ENCODE measurements around the gene ARHGEF28. TPM values are rescaled to one million over a fixed set of nuclear protein-coding genes. Genes with fewer than 3 reads are reported as not detected.

ARHGEF28 gene
- total RNA-seq, 6 donors from 2014 or later = 14.4 to 47.1 (median 24.4) TPM

GRCh38 chr5:73901455-73901854 is 275.5 kb downstream of the ARHGEF28 start:
- Histone ChIP-seq H3K4me3 (no peak overlapping the region), H3K27ac (no peak overlapping the region), H3K4me1 (peaks cover 0 to 13% (median 8%) of the 10 kb centered on the region in 4 donors), H3K27me3 (no peaks in the 10 kb centered on the region), H3K9me3 (no peaks in the 10 kb centered on the region), H3K36me3 (no peaks in the 10 kb centered on the region)
- TF ChIP-seq POLR2AphosphoS5 (IDR thresholded peaks at IDR 0.05) = no peak
- TF ChIP-seq POLR2A (IDR thresholded peaks at IDR 0.05) = no peak
- TF ChIP-seq CTCF (IDR thresholded peaks at IDR 0.05) = no peak
- no peak for TF ChIP-seq EP300 (IDR thresholded peaks at IDR 0.05)
- DNase-seq (no peak), ATAC-seq (ENCODE audit: low FRiP score in 2 of 2) (no peak)
- WGBS, 2 donors = 28 to 35% methylated on average over 4 of the region's 4 CpGs

GRCh38 chr5:73902327-73903051 is 276.5 kb downstream of the ARHGEF28 start:
- Histone ChIP-seq H3K27me3 (no peaks in the 10 kb centered on the region), H3K4me1 (peaks cover 0 to 13% (median 8%) of the 10 kb centered on the region in 4 donors), H3K4me3 (no peak overlapping the region), H3K36me3 (no peaks in the 10 kb centered on the region), H3K27ac (no peak overlapping the region), H3K9me3 (no peaks in the 10 kb centered on the region)
- ATAC-seq (ENCODE audit: low FRiP score in 2 of 2) (peak in 1 of 2 donors; percentile 77), DNase-seq (no peak)
- TF ChIP-seq CTCF (IDR thresholded peaks at IDR 0.05) (peak; percentile 74 to 92 (median 89)), POLR2A (IDR thresholded peaks at IDR 0.05) (no peak)
- 30 to 35% methylated on average over 9 to 10 of the region's 10 CpGs for WGBS, 2 donors

GRCh38 chr5:73903169-73903568 is 277.2 kb downstream of the ARHGEF28 start:
- no peak for TF ChIP-seq POLR2AphosphoS5 (IDR thresholded peaks at IDR 0.05)
- TF ChIP-seq POLR2A (IDR thresholded peaks at IDR 0.05) = no peak
- TF ChIP-seq CTCF (IDR thresholded peaks at IDR 0.05) = no peak
- no peak for TF ChIP-seq EP300 (IDR thresholded peaks at IDR 0.05)
- Histone ChIP-seq H3K4me1 (peaks cover 0 to 13% (median 8%) of the 10 kb centered on the region in 4 donors), H3K4me3 (no peak overlapping the region), H3K27me3 (no peaks in the 10 kb centered on the region), H3K27ac (no peak overlapping the region), H3K36me3 (no peaks in the 10 kb centered on the region), H3K9me3 (no peaks in the 10 kb centered on the region)
- DNase-seq (no peak), ATAC-seq (ENCODE audit: low FRiP score in 2 of 2) (no peak)
- 96% methylated on average over 9 of the region's 9 CpGs for WGBS, 2 donors

- H3K36me3 ChIP-seq = peaks cover 0 to 7% (median under 1%) of the 10 kb centered on the region in 4 donors
- peaks cover 0 to 13% (median 7%) of the 10 kb centered on the region in 4 donors for H3K4me1 ChIP-seq
- TF ChIP-seq CTCF (IDR thresholded peaks at IDR 0.05) (no peak), EP300 (IDR thresholded peaks at IDR 0.05) (no peak)
- no peaks in the 10 kb centered on the region for H3K27me3 ChIP-seq
- no peak for ATAC-seq (ENCODE audit: low FRiP score in 2 of 2)
- no peak for DNase-seq
- H3K4me3 ChIP-seq = no peak overlapping the region
- 72 to 95% methylated on average over 3 of the region's 3 CpGs for WGBS, 2 donors
- no peak overlapping the region for H3K27ac ChIP-seq
- no peaks in the 10 kb centered on the region for H3K9me3 ChIP-seq
Measured at GRCh38 chr5:73906277-73906676, 280.3 kb downstream of the ARHGEF28 start.

- ATAC-seq (ENCODE audit: low FRiP score in 2 of 2) = no peak
- H3K27me3 ChIP-seq = no peaks in the 10 kb centered on the region
- WGBS, 2 donors = 96% methylated on average over 3 of the region's 3 CpGs
- no peak overlapping the region for H3K27ac ChIP-seq
- no peak for DNase-seq
- TF ChIP-seq POLR2AphosphoS5 (IDR thresholded peaks at IDR 0.05) = no peak
- TF ChIP-seq EP300 (IDR thresholded peaks at IDR 0.05) = no peak
- no peak for TF ChIP-seq CTCF (IDR thresholded peaks at IDR 0.05)
- no peak for TF ChIP-seq POLR2A (IDR thresholded peaks at IDR 0.05)
- H3K4me1 ChIP-seq = peaks cover 0 to 4% (median 3%) of the 10 kb centered on the region in 4 donors
- H3K9me3 ChIP-seq = no peaks in the 10 kb centered on the region
- no peak overlapping the region for H3K4me3 ChIP-seq
- H3K36me3 ChIP-seq = peaks cover 0 to 7% (median 2%) of the 10 kb centered on the region in 4 donors
Measured at GRCh38 chr5:73907164-73907563, 281.2 kb downstream of the ARHGEF28 start.

Measured in upper lobe of left lung (tissue), 6 donors.